ENCODE data around the gene NR2E1.

The NR2E1 gene

GRCh38 chr6:108171918-108172516 lies 6.2 kb downstream of the NR2E1 start:
- no peak for DNase-seq

DNA sequence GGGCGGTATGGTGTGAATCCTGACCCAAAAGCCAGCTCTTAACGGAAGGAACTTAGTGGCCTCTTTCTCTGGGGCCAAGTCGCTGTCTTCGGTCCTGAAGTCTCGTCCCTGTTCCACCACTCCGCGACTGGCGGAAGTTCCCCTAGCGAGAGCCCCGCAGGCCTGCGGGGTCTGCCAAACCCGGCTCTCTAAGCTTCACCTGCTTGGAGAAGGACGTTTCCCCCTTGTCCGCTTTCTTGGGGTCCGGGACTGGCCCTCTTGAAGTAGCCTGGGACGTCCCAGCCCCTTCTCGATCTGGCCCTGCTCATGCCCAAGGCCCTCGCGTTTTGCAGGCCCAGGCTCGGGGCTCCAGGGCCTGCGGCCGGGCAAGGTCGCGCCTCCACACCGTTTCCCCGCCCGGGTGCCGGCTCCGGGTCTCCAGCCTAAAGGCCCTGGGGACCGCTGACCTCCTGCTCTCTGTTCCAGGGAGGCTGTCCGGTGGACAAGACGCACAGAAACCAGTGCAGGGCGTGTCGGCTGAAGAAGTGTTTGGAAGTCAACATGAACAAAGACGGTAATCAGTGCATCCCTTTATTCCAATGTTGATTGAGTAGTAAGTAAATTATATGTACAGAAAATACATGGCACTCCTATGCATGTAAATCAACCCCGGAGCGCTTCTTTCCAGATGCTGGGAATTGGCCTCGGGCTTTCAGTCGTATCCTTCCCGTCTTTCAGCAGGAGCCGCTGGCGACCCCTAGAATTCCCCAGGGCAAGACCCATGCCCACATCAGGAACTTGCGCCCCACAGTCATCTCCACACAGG lies 8.8 kb downstream of the NR2E1 start:
- DNase-seq = no peak

- no peak for DNase-seq
These were observed 9.4 kb downstream of the NR2E1 start for GRCh38 chr6:108175176-108175591.

- no peak for DNase-seq
These were observed 9.9 kb downstream of the NR2E1 start for GRCh38 chr6:108175592-108176279.

DNA sequence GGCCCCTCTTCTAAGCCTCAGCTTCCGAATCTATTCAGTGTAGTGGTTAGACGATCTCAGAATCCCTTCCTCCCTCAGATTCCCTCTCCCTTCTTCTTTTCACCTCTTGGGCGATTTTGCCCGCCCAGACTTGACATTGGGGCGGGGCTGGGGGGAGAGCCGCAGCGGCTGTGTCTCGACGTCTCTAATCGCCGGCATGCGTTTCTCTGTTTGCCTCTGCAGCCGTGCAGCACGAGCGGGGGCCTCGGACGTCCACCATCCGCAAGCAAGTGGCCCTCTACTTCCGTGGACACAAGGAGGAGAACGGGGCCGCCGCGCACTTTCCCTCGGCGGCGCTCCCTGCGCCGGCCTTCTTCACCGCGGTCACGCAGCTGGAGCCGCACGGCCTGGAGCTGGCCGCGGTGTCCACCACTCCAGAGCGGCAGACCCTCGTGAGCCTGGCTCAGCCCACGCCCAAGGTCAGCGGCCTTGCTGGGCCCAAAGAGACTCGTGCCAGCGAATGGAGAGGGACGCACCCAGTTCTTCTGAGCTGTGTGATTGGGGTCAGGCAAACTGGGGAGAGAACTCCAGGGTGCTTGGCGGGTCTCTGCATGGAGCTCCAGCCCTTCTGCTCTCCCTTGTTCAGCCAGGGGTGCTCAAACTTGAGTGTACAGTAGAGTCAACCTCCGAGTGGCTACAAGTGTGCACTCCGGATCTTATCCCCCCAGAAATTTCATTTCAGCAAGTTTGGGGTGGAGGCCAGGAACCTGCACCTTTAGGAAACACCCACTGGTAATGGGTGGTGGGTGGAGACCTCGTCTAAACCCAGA lies 10.7 kb downstream of the NR2E1 start:
- DNase-seq = no peak

DNA sequence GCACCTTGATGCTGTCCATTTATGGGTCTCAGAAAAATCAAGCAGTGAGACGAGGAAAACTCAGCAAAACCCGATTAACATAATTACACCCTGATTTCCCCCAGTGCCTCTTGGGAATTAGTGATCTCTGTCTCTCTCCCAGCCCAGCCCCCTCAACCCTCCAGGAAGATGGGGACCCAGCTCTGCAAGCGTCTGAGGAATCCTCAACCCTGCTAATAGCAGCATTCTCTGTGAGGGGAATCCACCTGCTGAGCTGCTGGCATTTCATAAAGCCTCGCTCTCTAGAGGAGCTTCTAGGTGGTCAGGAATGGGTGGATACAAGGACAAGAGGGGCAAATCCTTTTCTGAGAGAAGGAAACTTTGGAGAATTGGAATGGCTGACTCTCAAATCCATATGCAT lies 13.9 kb downstream of the NR2E1 start:
- no peak for DNase-seq

DNA sequence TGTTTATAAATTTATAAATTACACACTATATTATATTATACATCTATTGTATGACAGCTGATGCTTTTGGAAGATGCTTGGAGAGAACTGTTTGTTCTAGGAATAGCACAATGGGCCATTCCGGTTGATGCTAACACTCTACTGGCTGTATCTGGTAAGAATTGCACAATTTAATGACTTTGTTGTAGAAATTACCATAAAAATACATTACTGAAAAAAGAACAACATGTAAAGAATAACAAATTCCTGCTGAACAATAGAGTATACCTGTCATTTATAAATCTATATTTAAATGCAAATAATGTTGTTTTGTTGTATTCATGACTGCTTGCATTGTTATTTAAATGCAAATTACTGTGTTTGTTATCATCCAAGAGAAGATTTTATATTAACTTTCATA lies 14.4 kb downstream of the NR2E1 start:
- DNase-seq = no peak

DNA sequence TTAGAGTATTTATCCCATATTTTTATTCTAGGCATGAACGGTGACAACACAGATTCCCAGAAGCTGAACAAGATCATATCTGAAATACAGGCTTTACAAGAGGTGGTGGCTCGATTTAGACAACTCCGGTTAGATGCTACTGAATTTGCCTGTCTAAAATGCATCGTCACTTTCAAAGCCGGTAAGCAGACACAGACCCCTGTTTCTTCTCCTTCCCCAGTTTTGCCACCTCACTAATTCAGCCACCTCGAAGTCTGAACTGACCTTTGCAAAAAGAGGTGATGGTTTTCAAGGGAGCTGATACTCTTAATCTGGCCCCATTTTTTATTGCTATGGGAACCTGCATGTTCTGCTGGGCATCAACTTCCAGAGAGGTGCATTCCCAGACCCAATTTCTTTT lies 15.0 kb downstream of the NR2E1 start:
- DNase-seq = no peak

DNA sequence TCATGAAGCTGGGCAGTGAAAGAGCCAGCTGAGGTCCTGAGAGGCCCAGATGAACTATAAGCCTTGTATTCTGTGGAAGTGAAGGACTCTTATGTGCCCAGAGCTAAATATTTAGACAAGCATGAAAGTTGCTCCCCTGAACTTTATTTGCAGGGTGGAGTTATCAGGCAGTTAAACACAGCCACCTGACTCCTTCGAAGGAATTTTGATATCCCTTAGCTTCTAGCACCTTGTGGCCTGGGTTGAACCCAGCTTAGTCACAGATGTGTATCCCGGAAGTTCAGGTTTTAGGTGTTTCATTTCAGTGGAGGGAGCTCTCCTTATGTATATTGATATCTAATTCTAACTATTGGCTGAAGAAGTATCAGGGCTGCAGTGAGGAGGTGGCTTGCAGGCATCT lies 20.4 kb downstream of the NR2E1 start:
- no peak for DNase-seq

GRCh38 chr6:108187519-108187918 lies 21.7 kb downstream of the NR2E1 start:
- no peak for DNase-seq

DNA sequence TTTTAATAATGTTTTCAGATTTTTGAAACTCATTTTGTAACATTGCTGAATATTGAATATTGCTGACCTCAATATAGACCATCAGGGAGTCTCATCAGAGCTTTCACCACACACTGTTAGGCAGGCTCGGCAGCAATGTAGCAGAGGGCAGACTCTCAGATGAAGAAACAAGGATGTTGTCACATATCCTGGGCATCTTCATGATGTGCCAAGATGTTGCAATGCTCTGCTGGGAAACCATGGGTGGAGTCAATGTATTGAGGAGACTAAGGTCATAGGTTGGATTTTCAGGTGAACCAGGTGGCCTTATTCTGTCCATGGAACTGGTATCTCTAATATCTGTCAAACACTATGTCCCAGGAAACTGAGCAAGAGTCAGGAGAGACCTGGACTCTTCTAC lies 27.3 kb downstream of the NR2E1 start:
- DNase-seq = no peak

GRCh38 chr6:108193835-108194234 lies 28.0 kb downstream of the NR2E1 start:
- DNase-seq = no peak

GRCh38 chr6:108194503-108194902 lies 28.7 kb downstream of the NR2E1 start:
- no peak for DNase-seq

DNA sequence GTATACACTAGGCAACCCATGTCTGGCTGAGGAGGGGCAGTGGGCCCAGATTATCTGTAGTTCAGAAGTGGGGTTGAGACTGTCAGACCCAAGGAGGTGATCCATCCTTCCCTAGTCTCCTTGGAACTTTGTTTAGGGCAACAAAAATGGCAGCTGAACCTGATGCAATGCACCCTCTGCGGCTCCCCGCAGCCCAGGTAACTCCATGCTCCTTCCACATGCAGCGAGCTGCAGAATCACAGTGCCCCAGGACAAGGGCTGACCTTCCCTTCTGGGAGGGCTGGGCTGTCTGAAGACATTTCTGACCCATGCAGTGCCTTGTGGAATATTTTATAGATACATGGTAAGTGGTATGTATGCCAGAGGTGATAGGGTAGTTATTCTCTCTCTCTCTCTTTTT lies 29.4 kb downstream of the NR2E1 start:
- DNase-seq = no peak

DNA sequence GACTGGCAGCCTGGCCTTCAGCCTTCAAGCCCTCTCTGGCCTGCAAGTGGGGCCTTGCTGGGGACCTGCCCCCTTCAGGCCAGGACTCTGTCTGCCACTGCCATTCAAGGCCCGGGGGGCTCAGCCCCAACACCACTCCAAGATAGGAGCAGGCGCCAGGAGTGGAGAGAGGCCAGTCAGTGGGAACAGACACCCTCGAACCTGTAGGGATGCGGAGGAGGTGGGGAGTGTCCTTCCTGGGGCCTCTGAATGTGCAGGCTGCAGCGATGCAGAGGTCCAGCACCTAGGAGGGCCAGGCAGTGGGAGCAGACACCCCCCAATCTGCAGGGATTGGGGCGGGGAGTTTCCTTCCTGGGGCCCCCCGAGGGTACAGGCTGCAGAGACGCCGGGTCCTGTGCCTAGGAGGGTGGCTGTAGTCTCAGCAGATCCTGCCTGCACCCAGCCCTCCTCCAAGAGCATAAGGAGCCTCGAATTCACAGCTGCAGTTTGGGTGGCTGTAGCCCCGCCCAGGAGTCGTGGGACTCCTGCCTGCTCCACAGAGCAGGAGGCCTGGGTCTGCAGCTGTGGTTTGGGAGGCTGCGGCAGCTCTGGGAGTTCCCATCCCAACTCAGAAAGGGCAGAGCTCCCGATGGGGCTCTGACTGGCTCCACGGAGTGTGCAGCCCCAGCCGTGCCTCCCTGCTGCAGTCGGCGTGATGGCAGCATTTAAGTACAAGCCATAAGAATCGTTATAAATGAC lies 33.1 kb downstream of the NR2E1 start:
- no peak for DNase-seq

- no peak for DNase-seq
These were observed 34.4 kb downstream of the NR2E1 start for GRCh38 chr6:108200186-108200585.

GRCh38 chr6:108200631-108201030 lies 34.8 kb downstream of the NR2E1 start:
- DNase-seq = no peak

DNA sequence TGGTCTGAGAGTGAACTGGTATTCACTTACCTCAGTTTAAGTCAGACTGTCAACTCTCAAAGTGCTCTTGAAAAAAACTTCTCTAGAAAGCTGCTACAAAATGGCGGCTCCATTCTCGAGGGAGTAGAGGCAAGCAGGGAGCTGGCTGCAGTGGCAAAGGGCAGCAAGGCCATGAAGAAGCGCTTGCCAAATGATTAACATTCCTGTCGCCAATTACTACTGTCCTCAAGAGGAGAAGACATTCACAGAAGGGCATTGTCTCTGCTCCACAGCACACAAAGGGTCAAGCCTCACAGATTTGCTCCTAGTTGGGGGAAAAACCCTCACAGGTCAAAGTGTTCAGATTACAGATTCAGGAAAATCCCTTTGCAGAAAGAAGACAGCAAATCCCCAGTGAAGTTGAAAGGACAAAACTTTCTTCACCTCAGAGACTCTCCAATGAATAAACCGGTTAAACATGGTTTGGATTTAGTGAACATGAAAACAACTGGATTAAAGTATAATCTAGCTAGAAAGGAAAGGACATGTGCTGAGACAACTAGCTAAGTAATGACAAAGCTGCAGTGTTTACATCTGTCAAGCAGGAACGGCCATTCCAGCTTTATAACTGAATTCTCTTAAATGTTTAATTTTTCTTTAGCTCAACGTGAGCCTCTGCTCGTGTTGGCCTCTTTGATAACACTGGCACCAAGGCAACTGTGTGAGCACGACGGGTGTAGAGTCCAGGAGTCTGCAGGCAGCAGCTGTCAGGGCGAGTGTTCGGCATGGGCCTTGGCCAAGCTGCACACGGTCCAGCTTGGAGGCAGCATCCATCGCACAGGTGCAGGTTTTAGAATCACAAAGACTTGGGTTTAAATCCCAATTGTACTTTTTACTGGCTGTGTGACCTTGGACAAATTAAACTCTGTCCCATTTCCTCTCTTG lies 37.6 kb downstream of the NR2E1 start:
- DNase-seq = no peak

- no peak for DNase-seq
These were observed 41.2 kb downstream of the NR2E1 start for GRCh38 chr6:108207013-108207412.

DNA sequence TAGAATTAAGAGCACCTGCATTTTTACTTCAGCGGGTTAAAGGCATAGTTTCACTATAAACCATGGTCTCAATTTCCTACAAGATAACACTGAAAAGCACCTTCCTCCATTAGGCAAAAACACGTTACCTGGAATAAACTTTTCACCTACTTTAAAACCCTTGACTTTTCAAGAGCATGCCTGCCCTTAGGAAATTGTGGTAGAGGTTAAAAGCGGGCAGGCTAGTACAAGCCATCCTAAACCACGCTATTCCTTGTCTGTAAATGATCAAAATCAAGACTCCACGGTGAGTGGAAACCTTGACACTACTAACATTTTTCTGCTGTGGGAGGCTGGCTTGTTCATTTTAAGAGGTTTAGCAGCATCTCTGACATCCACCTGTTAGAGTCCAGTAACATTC lies 43.9 kb downstream of the NR2E1 start:
- no peak for DNase-seq

- no peak for DNase-seq
These were observed 44.7 kb downstream of the NR2E1 start for GRCh38 chr6:108210556-108210955.
